Stimulated activated CD8-positive, alpha-beta memory T cell treated with anti-CD3 and anti-CD28 coated beads, Interleukin-4, amount 100 ng/mL, for 48 hours (primary cell): ENCODE data around the gene NLRP1.
A peak's percentile ranks its signal among the peaks of the same experiment; 100 is the strongest.

ENCODE experiments used
- DNase-seq: peaks from one replicate; pipeline ENCODE4 v3.0.0-alpha.2; 2020

Gene NLRP1

DNA sequence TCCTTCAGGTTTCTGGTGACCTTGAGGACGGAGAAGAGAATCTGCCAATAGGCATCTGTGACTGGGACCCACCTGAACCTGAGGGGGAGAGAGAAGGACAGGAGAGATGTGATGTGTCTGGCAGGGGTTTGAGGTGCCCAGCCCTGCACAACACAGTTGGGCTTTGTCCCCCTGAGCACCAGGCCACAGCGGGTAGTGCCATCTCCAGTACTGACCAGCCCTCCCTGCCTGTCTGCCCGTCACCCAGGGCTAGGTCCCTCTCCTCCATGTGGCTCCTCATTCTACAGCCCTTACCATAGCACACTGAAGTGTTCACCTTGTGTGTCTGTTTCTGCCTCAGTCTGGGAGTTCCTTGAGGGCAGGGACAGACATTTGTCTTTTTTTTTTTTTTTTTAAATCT, 30.8 kb downstream of the NLRP1 start:
- DNase-seq = no peak

DNA sequence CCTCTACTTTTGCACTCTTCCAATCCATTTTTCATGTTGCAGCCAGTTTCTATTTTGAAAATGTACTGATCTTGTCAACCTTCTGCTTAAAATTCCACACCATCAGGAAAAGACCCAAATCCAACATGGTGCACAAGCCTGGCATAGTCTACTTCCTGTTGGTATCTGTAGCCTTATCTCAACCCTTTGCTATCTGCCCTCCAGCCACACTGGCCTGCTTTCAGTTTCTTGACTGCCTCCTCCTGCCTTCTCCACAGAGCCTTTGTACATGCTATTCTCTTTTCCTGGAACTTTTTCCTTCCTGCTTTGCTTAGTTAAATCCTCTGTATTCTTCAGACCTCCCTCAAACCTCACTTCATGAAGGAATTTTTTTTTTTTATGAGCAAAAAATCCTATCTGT, 31.5 kb downstream of the NLRP1 start:
- DNase-seq = no peak

DNA sequence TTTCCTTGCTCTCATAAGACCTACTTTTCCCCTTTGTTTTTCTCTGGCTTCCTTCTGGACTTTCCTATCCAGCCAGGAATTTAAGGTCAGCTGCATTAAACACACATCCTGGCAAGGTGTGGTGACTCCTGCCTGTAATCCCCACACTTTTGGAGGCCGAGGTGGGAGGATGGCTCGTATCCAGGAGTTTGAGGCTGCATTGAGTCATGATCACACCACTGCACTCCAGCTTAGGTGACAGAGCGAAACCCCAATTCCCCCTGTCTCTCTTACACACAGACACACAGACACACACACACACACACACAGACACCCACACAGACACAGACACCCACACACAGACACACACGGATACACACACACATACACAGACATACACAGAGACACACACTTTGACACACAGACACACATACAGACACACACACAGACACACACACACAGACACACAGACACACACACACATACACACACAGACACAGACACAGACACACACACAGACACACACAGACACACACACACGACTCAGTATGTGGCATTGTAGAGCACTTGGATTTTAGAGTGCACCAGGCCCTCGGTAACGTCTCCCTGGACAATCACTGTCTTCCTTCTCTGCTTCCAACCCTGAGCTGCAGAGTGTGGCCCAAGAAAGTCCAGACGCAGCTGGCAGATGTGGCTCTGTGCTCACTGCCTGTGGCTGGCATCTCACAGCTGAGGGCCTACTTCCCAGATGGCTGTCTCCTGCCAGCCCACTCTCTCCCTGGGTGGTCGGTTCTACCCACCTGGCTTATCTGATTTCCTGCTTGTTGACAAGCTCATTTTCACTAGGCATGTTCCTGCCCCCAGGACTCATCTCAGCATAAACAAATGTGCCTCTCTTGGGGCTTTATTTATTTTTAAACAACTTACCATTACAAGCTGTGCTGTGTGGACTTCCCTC, 39.0 kb downstream of the NLRP1 start:
- no peak for DNase-seq

DNA sequence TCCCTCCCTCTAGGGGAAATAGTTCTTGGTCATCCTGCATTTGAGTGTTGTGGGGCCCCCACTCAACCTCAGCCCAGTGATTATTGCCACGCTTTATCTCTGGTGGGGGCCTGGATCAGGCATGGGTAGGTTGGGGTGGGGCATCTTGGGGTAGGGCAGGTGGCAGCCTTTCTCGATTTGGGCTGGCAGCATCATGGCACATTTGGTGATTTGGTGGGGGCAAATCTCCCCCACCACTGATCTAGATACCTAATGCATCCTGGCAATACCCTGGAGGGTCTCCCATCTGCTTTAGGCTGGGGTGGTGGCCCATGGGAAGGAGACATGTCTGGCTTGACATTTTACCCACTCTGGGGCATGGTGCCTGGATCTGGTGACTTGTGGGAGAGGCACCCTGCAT, 40.2 kb downstream of the NLRP1 start:
- DNase-seq = no peak

DNA sequence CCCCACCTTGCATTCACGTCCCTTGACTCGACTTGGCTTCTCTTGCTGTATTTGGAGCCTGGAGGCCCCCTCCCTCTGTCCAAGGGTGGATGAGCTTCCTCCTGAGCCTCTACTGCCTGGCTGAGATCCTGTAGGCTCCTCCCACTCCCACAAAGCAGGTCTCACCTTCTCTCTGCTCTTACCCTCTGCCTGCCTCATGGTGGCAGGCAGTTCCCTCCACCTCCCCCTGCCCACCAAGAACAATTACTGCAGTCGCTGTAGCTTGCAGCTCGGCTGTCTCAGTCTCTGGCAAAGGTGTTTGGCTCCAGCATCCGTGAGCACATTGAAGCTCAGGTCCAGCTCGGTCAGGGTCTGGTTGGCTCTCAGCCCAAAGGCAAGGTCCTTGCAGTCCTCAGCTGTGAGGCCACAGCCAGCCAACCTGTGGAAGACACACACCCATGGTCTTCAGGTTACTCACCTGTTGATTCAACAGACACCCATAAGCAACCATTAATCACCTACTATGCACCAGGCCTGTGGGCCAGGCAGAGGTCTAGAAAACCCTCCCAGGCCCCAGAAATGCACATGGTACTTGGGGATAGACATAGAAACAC, 42.6 kb downstream of the NLRP1 start:
- DNase-seq = no peak

DNA sequence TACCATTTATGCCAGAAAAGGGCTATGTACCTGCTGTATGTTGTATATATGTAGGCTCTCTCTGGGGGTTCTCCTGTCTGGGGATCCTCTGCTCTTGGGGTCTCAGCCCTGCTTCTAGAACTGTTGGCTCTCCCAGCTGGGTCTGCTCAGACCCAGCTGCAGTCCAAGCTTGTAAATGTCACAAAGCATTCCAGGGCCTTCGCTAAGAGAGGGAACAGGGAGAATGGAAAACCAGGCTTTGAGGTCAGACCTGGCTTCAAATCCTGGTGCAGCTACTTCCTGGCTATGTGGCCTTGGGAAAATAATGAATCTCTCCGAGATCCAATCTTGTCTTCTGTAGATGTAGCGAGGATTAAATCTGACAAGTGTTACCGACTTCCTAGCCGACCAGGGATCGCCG, 44.0 kb downstream of the NLRP1 start:
- no peak for DNase-seq

DNA sequence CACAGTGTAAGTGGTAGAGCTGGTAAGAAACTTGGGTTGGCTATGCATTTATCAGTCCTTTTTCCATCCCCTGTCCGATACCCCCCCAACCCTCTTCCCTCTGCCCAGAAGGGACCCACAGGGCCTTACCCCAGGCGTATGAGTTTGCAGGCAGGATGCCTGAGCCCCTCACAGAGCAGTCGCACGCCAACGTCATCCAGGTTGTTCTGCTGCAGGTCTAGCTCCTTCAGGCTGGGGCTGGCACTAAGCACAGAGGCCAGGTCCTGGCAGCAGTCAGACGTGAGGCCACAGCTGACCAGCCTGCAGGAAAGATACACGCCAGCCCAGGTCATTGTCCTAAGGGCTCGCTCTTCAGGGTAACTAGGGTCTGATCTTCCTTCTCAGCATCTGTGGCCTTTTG, 45.0 kb downstream of the NLRP1 start:
- DNase-seq = no peak

DNA sequence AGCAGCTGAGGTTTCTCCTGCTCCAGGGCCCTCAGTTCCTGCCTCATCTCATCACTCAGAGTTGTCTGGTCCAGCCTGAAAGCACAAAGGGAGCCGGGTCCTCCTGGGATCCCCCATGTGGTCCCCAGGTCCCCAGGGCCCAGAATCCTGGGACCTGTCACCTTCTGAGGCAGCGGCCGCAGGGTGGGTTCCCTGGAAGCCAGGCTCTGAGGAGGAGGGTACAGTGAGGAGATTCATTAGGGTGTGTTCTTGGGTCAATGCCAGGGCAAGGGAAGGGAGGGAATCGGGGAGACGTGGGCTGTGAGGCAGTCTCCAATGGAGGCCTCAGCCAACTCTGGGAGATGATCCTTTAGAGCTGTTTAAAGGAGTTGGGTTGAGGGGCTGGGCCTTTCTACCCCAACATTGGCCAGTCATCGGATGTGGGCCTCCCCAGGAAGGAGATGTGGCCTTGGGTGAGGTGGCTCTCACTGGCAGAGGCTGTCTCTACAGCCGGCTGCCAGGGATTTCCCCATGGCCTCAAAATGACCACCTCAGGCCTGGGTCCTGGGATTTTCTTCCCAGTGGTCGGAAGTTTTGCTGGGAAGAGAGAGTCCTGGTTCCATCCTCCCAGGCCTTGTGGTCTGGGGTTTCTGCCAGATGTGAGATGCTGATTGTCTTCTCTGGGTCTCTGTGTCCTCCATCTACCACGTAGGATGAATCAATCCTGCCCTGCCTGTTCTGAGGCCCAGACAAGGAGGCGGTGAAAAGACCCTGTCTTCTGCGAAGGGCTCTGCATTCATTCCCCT, 47.3 kb downstream of the NLRP1 start:
- no peak for DNase-seq

DNA sequence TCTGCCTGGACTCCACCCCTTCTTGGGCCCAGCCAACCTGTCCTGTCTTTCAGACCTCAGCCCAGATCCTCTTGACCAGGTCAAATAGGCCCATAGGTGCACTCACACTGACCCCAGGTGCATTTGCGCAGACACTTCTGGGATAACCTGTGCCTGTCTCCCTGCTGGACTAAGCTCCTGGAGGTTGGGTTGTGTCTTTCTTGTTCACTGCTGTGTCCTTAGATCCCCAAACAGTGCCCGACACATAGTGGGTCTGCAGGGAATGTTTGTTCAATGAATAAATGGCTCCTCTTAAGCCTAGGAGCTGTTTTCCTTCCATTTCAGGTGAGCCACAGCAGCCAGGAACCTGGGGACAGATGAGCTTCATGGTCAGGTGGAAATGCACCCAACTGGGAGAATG, 48.9 kb downstream of the NLRP1 start:
- no peak for DNase-seq

DNA sequence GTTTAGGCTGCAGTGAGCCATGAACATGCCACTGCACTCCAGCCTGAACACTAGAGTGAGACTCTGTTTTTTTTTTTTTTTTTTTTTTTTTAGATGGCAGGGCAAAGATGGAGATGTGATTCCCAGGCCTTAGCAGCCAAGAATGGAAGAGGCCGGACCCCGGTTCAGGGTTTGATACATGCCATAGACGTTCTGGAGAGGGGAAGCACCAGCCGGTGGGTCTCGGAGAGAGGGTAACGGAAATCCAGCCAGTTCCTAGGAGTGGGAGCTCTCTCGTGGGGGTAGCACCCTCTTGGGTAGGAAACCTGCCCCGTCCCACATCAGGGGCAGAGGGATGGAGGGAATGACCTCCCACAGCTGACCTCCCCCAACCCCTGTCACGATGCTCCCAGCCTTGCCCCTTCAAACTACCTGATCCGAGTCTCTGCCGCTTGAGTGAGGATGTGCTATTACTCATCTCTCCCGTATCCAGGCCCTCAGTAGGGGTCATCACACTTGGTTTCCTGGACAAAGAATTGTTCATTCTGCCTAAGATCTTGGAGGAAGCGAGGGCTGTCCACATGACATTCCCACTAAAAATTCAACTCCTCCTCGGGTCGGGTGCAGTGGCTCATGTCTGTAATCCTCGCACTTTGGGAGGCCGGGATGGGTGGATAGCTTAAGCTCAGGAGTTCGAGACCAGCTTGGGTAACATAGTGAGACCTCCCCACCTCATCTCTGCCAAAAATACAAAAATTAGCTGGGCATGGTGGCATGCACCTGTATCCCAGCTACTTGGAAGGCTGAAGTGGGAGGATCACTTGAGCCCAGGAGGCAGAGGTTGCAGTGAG, 50.6 kb downstream of the NLRP1 start:
- DNase-seq = no peak

DNA sequence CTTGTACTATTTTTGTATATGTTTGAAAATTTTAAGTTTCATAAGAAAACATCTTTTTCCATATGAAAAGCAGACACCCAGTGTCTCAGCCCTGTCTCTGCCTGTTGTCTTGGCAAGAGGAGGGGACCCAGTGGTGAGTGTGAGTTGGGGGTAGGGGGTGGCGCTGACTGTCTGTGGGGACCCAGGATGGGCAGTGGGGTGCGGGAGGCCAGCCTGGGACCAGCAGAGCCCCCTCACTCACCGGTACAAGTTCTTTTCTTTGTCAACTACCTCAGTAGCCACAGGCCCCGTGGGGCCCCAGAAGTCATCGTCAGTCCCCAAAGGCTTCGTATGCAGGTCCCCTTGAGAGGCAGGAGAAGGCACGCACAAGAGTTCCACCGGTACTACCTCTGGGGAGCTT, 51.7 kb downstream of the NLRP1 start:
- no peak for DNase-seq

DNA sequence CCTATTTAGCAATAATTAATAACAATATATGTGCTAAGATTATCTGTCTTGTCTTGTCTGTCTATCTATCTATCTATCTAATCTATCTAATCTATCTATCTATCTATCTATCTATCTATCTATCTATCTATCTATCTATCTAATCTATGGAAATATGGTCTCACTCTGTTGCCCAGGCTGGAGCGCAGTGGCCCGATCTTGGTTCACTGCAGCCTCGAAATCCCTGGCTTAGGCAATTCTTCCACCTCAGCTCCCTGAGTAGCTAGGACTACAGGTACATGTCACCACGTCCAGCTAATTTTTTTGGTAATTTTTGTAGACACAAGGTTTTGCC, 53.3 kb downstream of the NLRP1 start:
- DNase-seq = no peak

DNA sequence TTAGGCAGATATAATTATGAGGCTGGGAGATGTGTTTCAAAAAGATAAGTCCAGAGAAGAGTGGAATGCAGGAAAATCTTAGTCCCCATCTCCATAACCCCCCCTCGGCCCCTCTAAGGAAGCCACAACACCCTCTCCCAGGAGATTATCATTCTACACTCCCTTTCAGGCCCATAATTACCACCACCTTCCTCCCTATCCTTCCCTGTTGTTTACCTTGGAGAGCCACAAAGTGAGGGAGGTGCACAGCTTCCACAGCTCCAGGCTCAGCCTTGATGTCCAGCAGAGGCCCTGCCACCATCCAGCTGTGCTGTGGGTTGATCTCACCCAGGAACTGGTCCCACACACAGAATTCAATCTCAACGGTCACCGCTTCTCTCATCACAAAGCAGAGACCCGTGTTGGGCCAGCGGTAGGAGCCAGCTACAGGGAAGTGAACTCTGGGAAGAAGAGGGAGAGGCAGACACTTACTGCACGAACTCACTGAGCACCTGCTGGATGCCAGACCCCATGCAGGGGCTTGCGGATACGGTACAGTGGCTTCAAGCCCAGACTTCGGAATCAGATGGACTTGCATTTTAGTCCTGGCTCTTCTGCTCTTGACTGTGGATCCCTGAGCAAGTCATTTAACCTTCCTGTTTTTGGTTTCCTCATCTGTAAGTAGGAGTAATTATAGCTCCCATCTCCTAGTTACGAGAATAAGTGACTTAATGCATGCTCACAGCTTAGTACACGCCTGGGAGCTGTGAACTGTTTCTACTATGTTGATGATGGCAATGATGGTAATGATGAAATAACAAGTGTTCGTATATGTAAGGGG, 53.8 kb downstream of the NLRP1 start:
- DNase-seq = no peak

DNA sequence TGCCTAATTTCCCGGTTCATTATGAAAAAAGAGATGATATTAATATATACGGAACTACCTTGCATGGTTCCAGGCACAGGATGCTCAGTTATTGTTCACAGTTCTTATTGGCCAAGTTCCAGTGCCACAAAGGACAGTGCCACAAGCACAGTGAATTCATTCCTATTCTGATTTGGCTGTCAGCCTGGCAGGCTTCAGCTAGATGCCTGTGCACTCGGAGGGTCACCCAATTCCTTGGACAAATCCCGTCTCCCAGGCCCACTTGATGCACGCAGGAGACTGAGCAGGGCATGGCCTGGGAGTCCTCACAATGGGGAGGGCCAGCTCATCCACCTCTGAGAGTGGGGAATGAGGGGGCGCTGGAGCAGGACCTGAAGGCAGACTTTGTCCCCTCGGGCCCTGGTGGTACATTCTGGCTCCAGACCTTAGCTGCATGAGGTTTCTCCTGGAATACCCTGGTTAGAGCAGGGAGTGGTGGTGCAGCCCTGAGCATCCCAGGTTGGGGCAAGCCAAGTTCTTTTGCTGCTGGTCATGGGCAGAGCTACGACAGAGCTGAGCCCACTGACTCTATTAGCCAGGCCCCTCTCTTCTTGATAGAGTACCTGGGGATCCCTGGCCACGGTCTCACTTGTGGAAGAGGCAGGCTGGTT, 56.6 kb downstream of the NLRP1 start:
- DNase-seq = no peak

DNA sequence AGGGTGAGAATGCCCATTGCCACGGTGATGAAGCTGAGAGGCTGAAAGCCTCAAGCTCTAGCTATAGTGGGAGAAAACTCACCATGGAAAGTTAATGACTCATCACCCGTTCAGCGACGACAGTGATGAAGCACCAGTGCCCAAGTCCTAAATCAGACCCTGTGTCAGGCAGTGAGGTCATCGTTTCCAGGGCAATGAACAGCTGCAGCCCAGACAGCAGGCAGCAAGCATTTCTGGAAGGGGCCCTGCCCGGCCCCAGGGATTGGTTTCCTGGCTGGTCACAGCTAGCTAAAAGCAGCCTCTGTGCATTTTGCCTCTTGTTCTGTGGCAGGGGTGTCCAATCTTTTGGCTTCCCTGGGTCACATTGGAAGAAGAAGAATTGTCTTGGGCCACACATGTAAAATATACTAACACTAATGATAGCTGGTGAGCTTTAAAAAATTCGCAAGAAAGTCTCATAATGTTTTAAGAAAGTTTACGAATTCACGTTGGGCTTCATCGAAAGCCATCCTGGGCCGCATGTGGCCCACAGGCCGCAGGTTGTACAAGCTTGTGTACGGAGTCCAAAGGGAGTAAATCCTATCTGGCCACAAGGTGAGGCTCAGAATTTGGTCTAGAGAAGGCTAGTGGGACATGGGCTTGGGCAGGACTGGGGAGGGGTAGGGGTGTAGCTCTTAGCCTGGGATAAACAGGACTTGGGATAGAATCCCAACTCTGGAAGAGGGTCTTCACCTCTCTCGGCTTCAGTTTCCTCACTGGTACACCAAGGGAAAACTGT, 57.3 kb downstream of the NLRP1 start:
- peak; percentile 82 for DNase-seq

DNA sequence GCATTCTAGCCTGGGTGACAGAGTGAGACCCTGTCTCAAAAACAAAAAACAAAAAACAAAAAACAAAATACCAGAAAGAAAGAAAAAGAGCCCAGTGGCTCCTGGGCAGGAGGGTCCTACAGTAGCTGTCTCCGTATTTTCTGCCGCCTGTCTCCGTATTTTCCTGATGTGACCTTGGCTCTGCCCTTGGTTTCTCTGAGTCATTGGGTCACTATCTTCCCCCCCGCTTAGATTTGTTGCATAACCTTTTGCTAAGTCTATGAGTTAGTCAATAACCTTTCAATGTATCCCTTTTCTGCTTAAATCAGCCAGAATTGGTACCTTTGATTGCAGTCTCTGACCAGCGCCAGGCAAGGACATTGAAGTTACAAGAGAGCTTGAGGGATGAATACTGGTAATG, 61.1 kb downstream of the NLRP1 start:
- DNase-seq = no peak

DNA sequence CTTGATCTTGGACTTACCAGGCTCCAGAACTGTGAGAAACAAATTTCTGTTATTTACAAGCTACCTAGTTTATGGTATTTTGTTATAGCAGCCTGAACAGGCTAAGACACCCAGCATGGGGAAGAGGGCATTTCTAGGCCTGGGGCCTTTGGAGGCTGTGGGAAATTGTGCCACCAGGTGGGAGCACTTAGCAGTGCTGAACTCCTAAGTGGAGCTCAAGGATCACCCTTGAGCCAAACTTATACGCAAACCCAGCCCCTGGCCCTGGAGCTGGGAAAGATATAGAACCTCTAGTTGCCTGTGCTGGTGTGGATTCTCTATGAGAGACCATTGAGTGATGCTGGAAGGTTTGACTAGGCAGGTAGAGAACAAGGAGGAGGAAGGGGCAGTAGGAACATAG, 61.8 kb downstream of the NLRP1 start:
- no peak for DNase-seq

DNA sequence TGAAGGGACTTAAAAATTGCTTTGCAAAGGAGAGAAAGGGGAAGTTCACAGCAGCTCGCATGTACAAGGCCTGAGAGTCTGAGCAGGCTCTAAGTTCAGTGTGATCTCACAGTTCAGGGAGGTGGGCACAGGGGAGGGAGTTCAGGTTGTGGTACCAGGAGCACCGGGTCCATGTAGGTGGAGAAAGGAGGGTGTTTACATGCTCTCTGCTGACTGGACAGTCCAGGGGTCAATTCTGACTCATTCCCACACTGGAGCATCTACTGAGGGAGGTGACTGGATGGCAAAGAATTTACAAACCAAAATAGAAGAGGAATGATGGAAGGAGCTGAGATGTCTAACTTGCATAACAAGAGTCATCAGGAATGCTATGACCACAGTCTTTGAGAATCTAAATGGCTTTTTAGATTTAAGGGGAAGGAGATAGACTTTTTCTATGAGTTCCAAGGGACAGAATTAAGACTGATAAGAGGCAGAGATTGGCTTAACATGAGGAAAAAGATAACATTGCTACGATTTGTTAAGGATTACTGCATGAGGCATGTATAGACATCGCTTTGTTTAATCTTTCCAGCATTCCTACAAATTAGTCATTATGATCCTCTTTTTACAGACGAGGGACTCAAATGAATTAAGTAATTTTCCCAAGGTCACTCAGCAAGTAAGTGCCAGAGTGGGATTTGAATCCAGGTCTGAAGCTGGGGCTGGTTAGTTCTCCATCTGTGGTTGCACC, 68.1 kb downstream of the NLRP1 start:
- no peak for DNase-seq

DNA sequence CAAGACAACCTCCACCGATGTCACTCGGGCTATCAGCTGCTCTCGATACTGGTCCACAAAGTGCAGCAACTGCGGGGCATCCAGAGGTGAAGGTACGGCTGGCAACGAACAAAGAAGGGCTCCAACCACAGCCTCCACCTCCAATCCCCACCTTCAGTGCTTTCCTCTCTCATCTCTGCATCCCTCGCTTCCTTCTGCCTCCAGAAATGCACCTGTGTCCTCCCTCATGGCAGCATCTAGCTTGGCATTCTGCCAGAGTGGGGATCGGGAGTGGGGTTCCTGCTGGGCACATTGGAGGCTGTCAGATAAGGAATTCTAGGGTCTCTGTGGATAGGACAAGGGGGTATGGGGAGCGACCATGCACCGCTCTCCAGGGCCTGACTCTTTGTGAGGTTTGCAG, 69.3 kb downstream of the NLRP1 start:
- DNase-seq = no peak

DNA sequence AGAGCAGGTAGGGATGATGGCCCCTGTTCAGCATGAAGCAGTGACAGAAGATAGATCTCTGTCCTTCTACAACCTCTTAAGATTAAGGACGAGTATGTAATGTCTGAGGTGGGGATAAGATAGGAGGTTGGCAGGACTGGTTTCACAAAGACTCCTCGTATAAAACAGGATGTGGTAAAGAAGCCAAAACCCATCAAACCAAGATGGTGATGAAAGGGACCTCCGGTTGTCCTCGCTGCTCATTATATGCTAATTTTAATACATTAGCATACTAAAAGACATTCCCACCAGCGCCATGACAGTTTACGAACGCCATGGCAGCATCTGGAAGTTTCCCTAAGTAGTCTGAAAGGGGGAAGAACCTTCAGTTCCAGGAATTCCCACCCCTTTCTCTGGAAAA, 70.7 kb downstream of the NLRP1 start:
- no peak for DNase-seq
